22Rv1 (cell line): ENCODE measurements around the gene MAPK11.

Experiments
- H3K27ac ChIP-seq: fragments of 450-650 bp; 2 replicates; pipeline ENCODE4 v1.5.1; 2017
- ZFX ChIP-seq: fragments of 450-650 bp; IDR thresholded peaks from 2 replicates; pipeline ENCODE4 v1.6.1; 2017; ENCODE audit warnings: antibody characterized with exemption, borderline replicate concordance
- TF ChIP-seq, protein P1 (sequence below): fragments of 450-650 bp; IDR thresholded peaks from 2 replicates; pipeline ENCODE4 v1.5.1; 2017; ENCODE audit warnings: mild to moderate bottlenecking

The MAPK11 gene

DNA sequence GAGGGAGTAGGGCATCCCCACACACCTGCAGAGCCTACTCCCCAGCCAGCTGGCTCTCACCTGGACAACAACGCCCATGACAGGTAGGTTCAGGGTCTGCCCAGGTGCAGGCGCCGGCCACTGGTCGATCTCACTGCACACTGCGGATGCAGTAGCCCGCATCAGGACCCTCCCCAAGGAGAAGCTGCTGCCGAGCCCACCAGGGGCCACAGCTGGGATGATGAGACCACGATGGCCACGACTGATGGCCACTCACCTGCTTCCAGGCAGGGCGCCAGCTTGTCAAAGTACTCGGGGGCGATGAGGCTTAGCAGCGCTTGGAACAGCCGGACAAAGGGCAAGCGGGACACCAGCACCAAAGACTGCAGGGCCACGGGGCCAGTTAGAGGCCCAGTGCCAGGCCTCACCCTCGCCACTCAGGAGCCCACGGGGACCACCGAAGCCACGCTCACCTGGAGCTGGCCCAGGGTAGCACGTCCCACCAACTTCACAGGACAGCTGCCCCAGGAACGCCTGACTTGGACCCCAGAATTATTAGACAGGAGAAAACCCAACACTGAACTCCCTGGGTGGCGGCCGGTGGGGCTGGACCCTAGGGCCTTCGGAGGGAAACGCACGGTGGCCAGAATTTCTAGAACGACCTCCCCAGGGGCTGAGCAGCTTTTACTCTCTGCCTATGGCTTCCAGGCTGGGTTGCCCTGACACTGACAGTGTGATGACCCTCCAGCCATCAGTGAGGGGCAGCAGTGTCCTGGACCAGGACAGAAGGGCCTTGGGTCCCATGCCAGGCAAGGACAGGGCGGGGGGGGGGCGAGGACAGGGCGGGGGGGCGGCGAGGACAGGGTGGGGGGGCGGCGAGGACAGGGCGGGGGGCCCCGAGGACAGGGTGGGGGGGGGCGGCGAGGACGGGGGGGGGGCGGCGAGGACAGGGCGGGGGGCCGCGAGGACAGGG lies 46.2 kb upstream of the MAPK11 start:
- TF ChIP-seq, protein P1, sequence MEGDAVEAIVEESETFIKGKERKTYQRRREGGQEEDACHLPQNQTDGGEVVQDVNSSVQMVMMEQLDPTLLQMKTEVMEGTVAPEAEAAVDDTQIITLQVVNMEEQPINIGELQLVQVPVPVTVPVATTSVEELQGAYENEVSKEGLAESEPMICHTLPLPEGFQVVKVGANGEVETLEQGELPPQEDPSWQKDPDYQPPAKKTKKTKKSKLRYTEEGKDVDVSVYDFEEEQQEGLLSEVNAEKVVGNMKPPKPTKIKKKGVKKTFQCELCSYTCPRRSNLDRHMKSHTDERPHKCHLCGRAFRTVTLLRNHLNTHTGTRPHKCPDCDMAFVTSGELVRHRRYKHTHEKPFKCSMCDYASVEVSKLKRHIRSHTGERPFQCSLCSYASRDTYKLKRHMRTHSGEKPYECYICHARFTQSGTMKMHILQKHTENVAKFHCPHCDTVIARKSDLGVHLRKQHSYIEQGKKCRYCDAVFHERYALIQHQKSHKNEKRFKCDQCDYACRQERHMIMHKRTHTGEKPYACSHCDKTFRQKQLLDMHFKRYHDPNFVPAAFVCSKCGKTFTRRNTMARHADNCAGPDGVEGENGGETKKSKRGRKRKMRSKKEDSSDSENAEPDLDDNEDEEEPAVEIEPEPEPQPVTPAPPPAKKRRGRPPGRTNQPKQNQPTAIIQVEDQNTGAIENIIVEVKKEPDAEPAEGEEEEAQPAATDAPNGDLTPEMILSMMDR: no peak
- TF ChIP-seq ZFX: no peak
- H3K27ac ChIP-seq: no peak overlapping the region

GRCh38 chr22:50315289-50316113 lies 45.3 kb upstream of the MAPK11 start:
- TF ChIP-seq, protein P1: no peak
- TF ChIP-seq ZFX: no peak
- no peak overlapping the region for H3K27ac ChIP-seq

DNA sequence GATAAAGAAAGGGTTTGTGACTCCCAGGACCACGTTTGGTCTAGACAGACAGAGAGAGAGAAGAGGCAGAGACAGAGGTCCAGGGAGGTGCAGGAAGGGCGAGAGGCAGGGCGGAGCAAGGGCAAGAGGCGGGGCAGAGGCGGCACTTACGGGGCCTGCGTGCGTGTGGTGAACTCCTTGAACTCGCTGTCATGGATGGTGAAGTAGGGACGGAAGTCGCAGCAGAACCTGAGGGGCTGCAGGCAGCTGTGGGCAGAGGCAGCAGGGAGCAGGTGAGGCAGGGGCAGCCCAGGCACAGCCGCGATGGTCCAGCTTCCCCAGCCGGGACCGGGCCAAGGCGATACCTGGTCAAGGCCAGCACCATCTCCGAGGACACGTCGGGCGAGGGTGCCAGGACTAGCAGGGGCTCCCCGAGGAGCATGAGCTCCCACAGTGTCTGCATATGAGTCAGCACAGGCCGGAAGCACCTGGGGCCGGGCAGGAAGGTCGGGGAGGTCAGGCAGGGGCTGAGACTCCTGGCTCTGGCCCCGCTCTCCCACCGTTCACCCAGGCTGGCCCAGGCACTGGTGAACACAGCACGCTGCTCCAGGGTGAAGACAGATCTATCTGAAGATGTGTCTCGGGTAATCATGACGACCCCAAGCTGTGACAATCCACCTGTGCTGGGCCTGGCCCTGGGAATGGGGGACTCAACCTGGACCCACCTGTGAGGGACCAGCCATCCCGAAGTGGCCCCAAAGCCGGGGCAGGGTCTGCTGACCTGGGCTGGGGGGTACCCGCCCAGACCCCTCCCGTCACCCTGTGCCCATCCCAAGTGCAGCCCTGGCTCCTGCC lies 44.5 kb upstream of the MAPK11 start:
- H3K27ac ChIP-seq: 0 out of 2 replicates have a peak overlapping the region, but pooled peaks have one; percentile 25
- TF ChIP-seq, protein P1: no peak
- TF ChIP-seq ZFX: no peak

DNA sequence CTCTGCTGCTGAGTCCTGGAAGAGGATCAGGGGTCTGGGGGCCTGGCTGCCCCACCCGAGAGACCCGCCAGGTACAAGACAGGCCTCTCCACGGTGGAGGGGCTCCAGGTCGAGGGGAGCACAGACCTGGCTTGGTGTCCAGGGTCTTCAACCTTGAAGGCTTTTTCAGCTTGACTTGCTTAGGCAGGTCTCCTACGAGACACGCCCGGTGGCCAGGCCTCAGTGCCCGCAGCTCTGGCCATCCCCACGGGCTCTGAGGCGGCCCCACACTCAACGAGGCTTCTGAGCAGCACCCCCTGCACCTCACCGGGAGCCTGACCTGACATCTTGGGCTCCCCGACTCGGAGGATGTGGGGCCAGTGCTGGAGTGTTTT lies 43.9 kb upstream of the MAPK11 start:
- 0 out of 2 replicates have a peak overlapping the region, but pooled peaks have one; percentile 25 for H3K27ac ChIP-seq
- TF ChIP-seq, protein P1: no peak

- H3K27ac ChIP-seq: no peak overlapping the region
- TF ChIP-seq ZFX: no peak
- TF ChIP-seq, protein P1: no peak
Measured at GRCh38 chr22:50313600-50313999, 43.4 kb upstream of the MAPK11 start.

GRCh38 chr22:50313021-50313420 lies 42.8 kb upstream of the MAPK11 start:
- no peak overlapping the region for H3K27ac ChIP-seq

More at GRCh38 chr22:50313021-50313420, 42.8 kb upstream of the MAPK11 start:
- no peak for TF ChIP-seq ZFX
- TF ChIP-seq, protein P1: no peak
